K562 (cell line): ENCODE measurements around the gene PBX2. TPM values are rescaled to one million over a fixed set of nuclear protein-coding genes. Genes with fewer than 3 reads are reported as not detected.

Source experiments
- BHLHE40 ChIP-seq: IDR thresholded peaks from 2 replicates; pipeline ENCODE4 v1.6.1; 2011; ENCODE audit warnings: low read length, improper control_type of control experiment
- CBX1 ChIP-seq: sonication (generic); IDR thresholded peaks from 2 replicates; pipeline ENCODE4 v1.6.1; 2016; ENCODE audit warnings: antibody characterized with exemption, low read depth, mild to moderate bottlenecking
- CBX3 ChIP-seq, 2 experiments: IDR thresholded peaks; 1 replicate in 1 of 2; 2 replicates in 1 of 2; pipeline ENCODE4 v1.6.1; 2012; ENCODE audit warnings: inconsistent platforms in 2 of 2, low read length in 2 of 2, borderline replicate concordance in 1 of 2, control low read depth in 1 of 2
- CC2D1A ChIP-seq: fragments of 450-650 bp; IDR thresholded peaks from 2 replicates; pipeline ENCODE4 v1.6.1; 2017; ENCODE audit warnings: mild to moderate bottlenecking
- JUND ChIP-seq, 2 experiments: IDR thresholded peaks; 2 replicates in 1 of 2; 3 replicates in 1 of 2; pipeline ENCODE4 v1.6.1; 2011; ENCODE audit warnings: borderline replicate concordance in 2 of 2, low read depth in 2 of 2, low read length in 2 of 2, improper control_type of control experiment in 1 of 2, missing biosample characterization in 1 of 2, missing genetic modification characterization in 1 of 2, missing genetic modification reagents in 1 of 2
- LEF1 ChIP-seq: fragments of 450-650 bp; IDR thresholded peaks from 2 replicates; pipeline ENCODE4 v1.6.1; 2016; ENCODE audit warnings: mild to moderate bottlenecking
- NFXL1 ChIP-seq: fragments of 450-650 bp; formaldehyde crosslinking; IDR thresholded peaks from 2 replicates; pipeline ENCODE4 v1.4.0; 2021; ENCODE audit warnings: mild to moderate bottlenecking
- NR4A1 ChIP-seq, 2 experiments: fragments of 250-450 bp in 1 of 2; fragments of 450-650 bp in 1 of 2; sonication (Bioruptor Pico) in 1 of 2; IDR thresholded peaks; 2 replicates each; pipeline versions ENCODE4 v1.4.0 to v1.6.1; 2016 to 2020; ENCODE audit warnings: mild to moderate bottlenecking in 2 of 2, missing compliant biosample characterization in 1 of 2, missing genetic modification characterization in 1 of 2, moderate library complexity in 1 of 2
- SMAD2 ChIP-seq: fragments of 150-350 bp; IDR thresholded peaks from 2 replicates; pipeline ENCODE4 v1.6.1; 2014; ENCODE audit warnings: low read depth, mild to moderate bottlenecking, low read length
- SPI1 ChIP-seq: IDR thresholded peaks from 2 replicates; pipeline ENCODE4 v1.6.1; 2011; ENCODE audit warnings: low read depth, low read length, control low read depth, borderline replicate concordance
- YY1 ChIP-seq, 3 experiments: IDR thresholded peaks; 2 replicates each; pipeline ENCODE4 v1.6.1; 2011; ENCODE audit warnings: low read length in 2 of 3, mild to moderate bottlenecking in 2 of 3, moderate library complexity in 2 of 3, borderline replicate concordance in 1 of 3, control low read depth in 1 of 3, low read depth in 1 of 3; ENCODE audit not compliant: insufficient read depth in 3 of 3, insufficient replicate concordance in 2 of 3, control insufficient read depth in 1 of 3, insufficient read length in 1 of 3; ENCODE audit errors: extremely low read depth in 1 of 3
- ZFP30 ChIP-seq: fragments of 250-450 bp; sonication (Bioruptor Pico); IDR thresholded peaks from 2 replicates; pipeline ENCODE4 v1.8.0; 2022; ENCODE audit warnings: moderate library complexity, mild to moderate bottlenecking, inconsistent platforms, borderline replicate concordance
- ZNF699 ChIP-seq: fragments of 250-450 bp; sonication (Bioruptor Pico); IDR thresholded peaks from 2 replicates; pipeline ENCODE4 v1.8.0; 2021; ENCODE audit warnings: mild to moderate bottlenecking, moderate library complexity; ENCODE audit not compliant: insufficient replicate concordance
- ZNF79 ChIP-seq: fragments of 250-450 bp; sonication (Bioruptor Pico); IDR thresholded peaks from 2 replicates; pipeline ENCODE4 v1.4.0; 2020; ENCODE audit warnings: low read depth, mild to moderate bottlenecking, moderate library complexity
- polyA plus RNA-seq, 8 experiments: library from polyadenylated mRNA; depleted of rRNA in 4 of 8; stranded (reverse) in 5 of 8; unstranded in 3 of 8; fragments of >200 nt; fragmentation: Nextera tagmentation in 2 of 8; fragmentation: Illumina TruSeq in 1 of 8; extraction: Ambion mirVana in 2 of 8; extraction: Trizol in 1 of 8; gene quantifications; 2 replicates each; pipeline versions ENCODE4 v1.2.1 to v1.2.3, GENCODE V29; 2011 to 2014; ENCODE audit warnings: inconsistent platforms in 1 of 8, missing spikeins in 1 of 8
- total RNA-seq, 7 experiments: library from RNA; depleted of rRNA in 6 of 7; stranded (reverse); fragments of >200 nt in 6 of 7; fragmentation: Illumina TruSeq in 2 of 7; extraction: Trizol in 2 of 7; gene quantifications; 2 replicates each; pipeline versions ENCODE4 v1.2.1 to v1.2.3, GENCODE V29; 2011 to 2021; ENCODE audit warnings: low replicate concordance in 1 of 7
- TF ChIP-seq, protein P1 (sequence below): sonication (generic); formaldehyde crosslinking; IDR thresholded peaks from 2 replicates; pipeline ENCODE4 v1.8.0; 2023; ENCODE audit warnings: mild to moderate bottlenecking, missing genetic modification reagents
- TF ChIP-seq, protein P2 (sequence below): fragments of 450-650 bp; IDR thresholded peaks from 2 replicates; pipeline ENCODE4 v1.6.1; 2014; ENCODE audit warnings: low read depth, mild to moderate bottlenecking, moderate library complexity, borderline replicate concordance
- TF ChIP-seq, protein P3 (sequence below): sonication (generic); formaldehyde crosslinking; IDR thresholded peaks from 2 replicates; pipeline ENCODE4 v1.8.0; 2023; ENCODE audit warnings: mild to moderate bottlenecking, missing genetic modification reagents

PBX2 gene
- total and polyA plus RNA-seq, 9 of the 15 experiments (the other 6 are each of a cell fraction or from before 2014, with no cell fraction given), result 1.9 to 134 (median 62.5) TPM

DNA sequence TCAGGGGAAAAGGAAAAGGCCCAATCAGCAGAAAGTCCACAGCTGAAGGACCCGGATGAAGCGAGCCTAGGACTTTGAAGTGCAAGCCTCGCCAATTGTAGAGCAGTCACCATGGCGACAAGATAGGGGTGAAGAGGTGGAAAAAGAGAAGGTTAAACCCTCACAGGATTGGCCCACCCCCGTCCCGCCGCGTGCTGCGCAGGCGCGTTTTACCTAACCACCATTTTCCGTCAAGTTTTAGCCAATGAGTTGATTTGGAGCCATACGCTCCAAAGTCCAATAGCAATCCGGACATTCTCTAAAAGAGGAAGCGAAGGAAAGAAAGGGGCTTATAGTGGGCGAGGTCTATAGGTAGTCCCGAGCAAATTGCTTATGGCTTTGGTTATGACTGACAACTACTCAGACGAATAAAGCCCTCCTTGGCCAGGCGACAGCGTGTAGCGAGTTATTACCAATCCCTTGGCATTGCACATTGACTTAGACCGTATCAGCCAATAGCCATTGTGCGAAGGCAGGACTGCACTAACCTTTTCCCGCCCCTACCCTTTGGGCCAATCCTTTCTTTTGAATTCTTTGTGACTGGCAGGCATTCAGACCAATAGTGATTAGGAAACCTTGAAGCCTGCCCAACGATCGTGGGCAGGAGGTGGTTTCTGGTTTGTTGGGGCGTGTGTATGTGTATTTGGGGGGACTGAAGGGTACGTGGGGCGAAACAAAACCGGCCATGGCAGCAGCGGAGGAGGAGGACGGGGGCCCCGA is 12.0 kb downstream of the PBX2 start, which contains the start of gene RNF5 (continued):
- TF ChIP-seq SMAD2 (no peak), NR4A1 (CRISPR knock-in tag; IDR thresholded peaks at IDR 0.05) (no peak), NR4A1 (tag; IDR thresholded peaks at IDR 0.05) (0 out of 2 replicates have a peak, but pooled peaks have one; percentile 7), CBX1 (no peak), NFXL1 (no peak), CBX3 (IDR thresholded peaks at IDR 0.05; ENCODE audit: borderline replicate concordance in 1 of 2, low read length in 2 of 2) (peak in 1 of 2 experiments; percentile 38; a peak in 1 of 3 replicates), CC2D1A (no peak), ZNF79 (CRISPR knock-in tag) (no peak), LEF1 (peak; percentile 54), SPI1 (peak; percentile 98), JUND (IDR thresholded peaks at IDR 0.05; ENCODE audit: borderline replicate concordance, low read depth, low read length) (peak; percentile 36), JUND (tag; IDR thresholded peaks at IDR 0.05; ENCODE audit: borderline replicate concordance, low read depth, low read length) (no peak), ZNF699 (CRISPR knock-in tag) (no peak), YY1 (IDR thresholded peaks at IDR 0.05; ENCODE audit: borderline replicate concordance in 1 of 3, control insufficient read depth in 1 of 3, extremely low read depth in 1 of 3, insufficient read depth in 3 of 3, insufficient read length in 1 of 3, insufficient replicate concordance in 2 of 3, low read depth in 1 of 3, low read length in 2 of 3) (peak in 1 of 3 experiments; percentile 38), ZFP30 (CRISPR knock-in tag) (no peak), BHLHE40 (peak; percentile 2; the same call in 1 of the 2 replicates)
- TF ChIP-seq, protein P1, sequence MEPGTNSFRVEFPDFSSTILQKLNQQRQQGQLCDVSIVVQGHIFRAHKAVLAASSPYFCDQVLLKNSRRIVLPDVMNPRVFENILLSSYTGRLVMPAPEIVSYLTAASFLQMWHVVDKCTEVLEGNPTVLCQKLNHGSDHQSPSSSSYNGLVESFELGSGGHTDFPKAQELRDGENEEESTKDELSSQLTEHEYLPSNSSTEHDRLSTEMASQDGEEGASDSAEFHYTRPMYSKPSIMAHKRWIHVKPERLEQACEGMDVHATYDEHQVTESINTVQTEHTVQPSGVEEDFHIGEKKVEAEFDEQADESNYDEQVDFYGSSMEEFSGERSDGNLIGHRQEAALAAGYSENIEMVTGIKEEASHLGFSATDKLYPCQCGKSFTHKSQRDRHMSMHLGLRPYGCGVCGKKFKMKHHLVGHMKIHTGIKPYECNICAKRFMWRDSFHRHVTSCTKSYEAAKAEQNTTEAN (CRISPR knock-in tag), result no peak
- TF ChIP-seq, protein P2, sequence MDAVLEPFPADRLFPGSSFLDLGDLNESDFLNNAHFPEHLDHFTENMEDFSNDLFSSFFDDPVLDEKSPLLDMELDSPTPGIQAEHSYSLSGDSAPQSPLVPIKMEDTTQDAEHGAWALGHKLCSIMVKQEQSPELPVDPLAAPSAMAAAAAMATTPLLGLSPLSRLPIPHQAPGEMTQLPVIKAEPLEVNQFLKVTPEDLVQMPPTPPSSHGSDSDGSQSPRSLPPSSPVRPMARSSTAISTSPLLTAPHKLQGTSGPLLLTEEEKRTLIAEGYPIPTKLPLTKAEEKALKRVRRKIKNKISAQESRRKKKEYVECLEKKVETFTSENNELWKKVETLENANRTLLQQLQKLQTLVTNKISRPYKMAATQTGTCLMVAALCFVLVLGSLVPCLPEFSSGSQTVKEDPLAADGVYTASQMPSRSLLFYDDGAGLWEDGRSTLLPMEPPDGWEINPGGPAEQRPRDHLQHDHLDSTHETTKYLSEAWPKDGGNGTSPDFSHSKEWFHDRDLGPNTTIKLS, result 0 out of 2 replicates have a peak, but pooled peaks have one; percentile 35
- TF ChIP-seq, protein P3, sequence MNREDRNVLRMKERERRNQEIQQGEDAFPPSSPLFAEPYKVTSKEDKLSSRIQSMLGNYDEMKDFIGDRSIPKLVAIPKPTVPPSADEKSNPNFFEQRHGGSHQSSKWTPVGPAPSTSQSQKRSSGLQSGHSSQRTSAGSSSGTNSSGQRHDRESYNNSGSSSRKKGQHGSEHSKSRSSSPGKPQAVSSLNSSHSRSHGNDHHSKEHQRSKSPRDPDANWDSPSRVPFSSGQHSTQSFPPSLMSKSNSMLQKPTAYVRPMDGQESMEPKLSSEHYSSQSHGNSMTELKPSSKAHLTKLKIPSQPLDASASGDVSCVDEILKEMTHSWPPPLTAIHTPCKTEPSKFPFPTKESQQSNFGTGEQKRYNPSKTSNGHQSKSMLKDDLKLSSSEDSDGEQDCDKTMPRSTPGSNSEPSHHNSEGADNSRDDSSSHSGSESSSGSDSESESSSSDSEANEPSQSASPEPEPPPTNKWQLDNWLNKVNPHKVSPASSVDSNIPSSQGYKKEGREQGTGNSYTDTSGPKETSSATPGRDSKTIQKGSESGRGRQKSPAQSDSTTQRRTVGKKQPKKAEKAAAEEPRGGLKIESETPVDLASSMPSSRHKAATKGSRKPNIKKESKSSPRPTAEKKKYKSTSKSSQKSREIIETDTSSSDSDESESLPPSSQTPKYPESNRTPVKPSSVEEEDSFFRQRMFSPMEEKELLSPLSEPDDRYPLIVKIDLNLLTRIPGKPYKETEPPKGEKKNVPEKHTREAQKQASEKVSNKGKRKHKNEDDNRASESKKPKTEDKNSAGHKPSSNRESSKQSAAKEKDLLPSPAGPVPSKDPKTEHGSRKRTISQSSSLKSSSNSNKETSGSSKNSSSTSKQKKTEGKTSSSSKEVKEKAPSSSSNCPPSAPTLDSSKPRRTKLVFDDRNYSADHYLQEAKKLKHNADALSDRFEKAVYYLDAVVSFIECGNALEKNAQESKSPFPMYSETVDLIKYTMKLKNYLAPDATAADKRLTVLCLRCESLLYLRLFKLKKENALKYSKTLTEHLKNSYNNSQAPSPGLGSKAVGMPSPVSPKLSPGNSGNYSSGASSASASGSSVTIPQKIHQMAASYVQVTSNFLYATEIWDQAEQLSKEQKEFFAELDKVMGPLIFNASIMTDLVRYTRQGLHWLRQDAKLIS (CRISPR knock-in tag), result no peak
